IPS DF 19.7 (cell line): Measurements from ENCODE around the gene SOX18.
A peak's percentile ranks its signal among the peaks of the same experiment; 100 is the strongest.

Experiments
- DNase-seq: peaks from one replicate; pipeline ENCODE4 v3.0.0-alpha.2; 2013; ENCODE audit warnings: low read depth, low spot score

SOX18 gene

DNA sequence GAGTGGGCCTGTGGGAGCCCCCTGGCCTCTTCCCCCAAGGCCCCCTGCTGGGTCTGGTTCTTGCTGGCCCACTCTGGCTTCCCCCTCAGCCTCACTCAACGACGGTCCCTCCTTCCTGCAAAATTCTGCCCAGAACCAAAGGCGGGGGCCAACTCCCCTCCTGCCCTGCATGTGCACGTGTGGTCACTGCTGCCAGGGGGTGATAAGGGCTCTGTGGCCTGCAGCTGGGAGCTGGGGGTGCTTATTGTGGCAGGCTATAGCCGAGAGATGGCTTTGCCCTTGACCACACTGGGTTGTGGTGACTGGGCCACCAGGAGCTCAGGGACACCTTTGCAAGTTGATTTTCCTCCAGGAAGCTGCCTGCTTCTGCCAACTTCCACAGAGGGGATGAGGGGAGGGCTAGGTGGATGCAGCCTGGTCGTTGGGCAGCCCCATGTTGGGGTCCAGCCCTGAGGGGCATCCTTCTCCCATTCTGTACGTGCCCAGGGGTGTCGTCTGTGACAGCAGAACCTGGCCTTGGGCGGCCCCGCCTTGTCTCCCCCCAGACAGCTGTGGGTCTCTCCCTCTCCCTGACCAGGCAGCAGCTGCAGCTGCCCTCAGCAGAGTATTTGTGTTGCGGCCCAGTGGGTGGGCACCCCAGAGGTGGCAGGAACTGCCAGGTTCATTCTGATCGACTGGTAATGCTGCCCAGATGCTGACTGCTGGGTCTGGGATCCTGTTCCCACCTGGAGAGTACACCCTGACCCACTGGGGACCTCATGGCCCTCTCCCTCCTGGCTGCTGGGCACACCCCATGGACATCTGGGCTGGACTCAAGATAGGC lies 19.2 kb upstream of the SOX18 start:
- DNase-seq, result no peak

DNA sequence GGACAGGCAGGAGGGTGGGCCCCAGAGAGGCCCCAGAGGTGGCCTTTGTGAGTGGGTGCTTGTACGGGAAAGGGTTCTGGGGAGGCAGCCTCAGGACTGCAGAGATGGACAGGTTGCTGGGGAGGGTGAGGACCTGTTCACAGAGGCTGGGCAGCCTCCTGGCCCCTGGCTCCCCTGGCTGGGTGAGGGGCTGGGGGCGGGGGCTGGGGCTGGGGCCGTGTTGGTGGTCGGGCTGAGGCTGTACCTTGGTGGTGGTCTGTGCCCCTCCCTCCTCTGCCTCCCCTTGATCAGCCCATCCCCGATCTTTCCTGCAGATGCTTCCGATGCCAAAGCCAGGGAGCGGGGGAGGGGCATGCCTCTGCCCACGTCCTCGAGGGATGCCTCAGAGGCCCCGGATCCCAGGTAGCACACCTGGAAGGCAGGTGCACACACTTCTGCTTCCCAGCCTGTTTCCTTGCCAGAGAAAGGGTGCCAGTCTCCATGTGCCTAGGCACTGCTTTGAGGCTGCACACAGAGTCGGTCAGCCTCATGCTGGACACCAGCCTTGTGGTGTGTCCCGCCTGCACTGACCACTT lies 18.4 kb upstream of the SOX18 start:
- no peak for DNase-seq

DNA sequence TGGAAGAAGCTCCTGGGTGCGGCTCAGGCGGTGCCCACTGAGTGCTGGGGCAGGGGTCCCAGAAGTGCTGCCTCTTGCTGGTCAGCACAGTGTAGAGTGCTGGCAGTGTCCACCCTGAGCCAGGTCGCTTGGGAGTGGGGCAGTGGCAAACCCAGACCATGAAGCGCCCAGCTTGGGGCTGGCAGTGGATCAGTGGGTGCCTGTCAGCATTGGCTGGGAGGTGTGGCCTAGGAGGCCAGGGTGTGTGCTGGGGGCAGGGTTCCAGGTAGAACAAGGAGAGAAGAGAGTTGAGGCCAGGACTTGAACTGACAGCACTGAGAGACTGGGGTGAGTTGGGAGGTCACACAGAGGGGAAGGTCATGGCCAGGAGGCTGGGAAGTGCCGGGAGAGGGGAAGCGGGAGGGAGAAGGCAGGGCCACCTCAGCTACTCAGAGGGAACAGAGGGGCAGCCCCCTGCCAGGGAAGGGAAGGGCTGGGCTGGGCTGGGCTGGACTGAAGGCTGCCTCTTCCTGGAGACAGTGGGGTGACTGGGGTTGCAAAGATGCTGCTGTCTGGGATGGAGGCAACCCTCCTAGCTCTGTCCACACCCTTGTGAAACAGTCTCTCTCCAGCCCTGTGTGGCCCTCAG lies 17.7 kb upstream of the SOX18 start:
- DNase-seq, result no peak

DNA sequence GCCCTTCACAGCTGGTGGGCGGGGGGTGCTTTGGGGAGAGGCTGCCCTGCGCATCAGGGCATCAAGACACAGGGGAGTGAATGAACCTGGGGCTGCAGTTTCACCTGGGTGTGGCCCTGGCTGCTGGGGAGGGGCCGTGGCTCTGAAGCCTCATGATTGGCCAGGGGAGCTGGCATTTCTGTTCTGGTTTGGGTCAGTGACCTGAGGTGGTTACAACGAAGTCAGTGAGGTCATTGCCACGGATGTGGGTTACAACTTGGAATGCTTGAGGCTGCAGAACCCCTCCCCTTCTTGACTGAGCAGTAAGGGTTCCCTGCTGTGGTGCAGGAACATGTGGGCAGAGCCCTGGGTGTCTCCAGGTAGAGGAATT lies 16.5 kb upstream of the SOX18 start:
- DNase-seq, result no peak

DNA sequence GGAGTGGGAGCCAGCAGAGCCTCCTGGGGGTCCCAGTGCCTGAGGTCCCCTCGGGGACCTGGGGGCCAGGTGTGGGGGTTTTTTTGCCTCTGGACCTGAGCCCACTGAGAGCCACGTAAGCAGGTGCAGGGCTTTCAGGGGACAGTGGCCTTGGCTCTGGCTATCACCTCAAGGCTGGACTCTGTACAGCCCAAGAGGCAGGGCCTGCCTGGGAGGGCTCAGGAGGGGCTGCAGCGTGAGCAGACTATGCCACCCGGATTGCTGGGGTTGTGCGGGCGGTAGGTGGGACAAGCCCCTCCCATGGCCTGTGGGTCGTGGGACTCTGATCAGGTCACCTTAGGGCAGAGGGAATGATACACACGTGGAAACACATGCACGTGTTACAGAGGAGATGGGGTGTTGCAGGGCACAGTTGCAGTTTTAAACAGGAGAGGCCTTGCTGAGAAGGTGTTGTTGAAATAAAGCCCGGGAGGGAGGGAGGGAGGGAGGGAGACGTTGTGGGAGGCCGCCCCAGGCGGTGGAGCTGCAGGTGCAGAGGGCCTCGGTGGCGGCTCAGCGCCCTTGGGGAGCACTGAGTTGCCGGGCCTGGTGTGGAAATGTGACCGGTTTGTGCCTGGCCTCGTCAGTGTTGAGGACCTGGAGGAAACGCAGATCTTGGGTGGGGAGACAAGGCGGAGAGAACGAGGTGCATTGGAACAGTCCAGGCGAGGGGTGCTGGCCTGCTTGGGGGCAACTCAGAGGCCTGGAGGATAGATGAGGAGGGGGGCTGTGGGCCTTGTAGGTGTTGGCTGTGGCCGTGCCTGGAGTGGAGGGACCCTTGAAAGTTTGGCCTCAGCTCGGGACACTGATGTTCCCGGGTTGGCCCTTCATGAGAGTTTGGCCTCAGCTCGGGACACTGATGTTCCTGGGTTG lies 15.9 kb upstream of the SOX18 start:
- DNase-seq, result no peak

DNA sequence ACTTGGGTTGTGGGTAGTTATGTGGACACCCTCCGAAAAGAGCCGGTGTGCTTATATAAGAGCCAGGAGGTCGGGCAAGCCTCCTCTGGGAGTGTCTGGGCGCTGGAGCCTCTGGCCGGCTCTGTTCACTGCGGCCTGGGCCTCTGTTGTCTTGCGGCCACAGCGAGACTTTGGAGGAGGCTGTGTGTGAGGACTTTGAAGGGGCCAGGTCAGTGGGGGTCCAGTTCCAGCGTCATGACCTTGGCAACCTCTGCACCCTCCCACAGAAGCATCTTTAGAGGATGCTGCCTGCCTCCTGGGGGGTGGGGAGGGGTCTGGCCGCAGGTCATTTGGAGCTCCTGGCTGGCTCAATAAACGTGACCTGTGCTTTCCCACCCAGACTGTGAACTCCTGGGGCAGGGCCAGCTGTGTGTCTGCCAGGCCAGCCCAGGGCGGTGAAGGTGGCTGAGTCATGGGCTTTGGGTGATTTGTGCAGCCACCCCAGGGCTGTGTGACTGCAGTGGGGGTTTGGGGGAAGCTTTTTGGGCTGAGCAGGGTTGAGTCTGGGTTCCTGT lies 14.8 kb upstream of the SOX18 start:
- no peak for DNase-seq

DNA sequence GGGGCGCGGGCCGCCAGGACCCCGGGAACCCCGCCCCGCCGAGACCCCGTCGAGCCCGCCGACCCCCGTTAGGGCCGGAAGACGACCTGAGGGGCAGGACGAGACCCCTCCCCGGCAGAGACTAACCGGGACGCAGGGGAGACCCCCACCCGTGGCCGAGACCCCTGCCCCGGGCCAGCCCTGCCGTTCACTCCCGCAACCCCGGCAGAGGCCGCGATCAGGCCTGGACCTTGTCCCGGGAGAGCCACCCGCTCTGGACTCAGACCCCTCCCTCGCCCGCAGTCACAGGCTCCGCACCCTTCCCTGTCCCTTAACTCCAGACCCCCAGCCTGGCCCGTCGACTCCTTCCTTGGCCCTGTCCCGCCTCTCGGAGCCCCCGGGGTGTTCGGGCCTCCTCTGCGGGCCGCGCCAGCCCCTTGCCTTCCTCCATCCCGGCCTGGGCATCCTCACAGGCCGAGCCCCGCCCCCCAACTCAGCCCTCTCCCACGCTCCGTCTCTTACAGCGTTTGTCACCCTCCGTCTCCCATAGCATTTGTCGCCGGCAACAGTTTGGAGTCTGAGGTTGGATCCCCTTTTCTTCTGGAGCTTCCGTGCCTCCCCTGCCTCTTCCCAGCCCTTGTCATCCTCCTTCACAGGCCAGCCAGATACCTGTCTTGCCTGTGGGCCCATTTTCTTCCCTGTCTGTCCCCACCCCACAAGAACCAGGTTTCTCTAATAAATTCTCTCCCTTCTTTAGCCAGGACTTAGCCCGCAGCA lies 14.1 kb upstream of the SOX18 start:
- no peak for DNase-seq

DNA sequence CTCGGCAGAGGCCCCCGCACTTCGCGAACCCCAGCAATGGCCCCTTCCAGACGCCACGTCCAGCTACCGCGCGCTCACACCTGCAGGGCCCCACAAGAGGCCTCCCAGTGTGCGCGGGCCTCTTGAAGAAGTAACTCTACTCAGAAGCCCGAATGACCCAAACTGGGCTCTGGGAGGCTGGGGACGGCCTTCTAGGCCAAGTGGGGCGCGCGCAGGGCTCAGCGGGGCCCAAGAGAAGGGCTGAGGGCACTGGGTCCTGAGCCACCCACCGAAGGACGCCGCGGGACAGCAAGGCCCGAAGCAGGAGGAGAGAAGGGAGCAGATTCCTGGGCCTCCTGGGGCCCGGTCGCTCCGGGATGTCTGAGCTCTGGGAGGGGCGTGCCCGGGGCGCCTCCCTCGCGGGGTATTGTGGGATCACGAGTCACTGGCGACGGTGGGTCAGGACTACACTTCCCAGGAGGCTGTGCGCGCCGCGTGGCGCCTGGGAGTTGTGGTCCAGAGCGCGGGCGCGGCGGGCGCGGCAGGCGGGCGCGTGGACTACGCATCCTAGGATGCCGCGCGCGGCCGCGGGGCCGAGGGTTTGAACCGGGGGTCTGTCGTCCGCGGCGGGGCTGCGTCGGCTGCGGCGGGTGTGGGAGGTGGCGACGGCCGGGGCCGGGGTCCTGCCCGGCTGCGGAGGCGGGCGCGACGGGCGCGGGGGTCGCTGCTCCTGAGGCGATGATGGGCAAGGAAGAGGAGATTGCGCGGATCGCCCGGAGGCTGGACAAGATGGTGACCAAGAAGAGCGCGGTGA lies 13.4 kb upstream of the SOX18 start, which contains the start of gene TCEA2:
TCEA2 (plus strand) TSS at position 603 of the 793 bp plus-strand sequence; CDS start at position 718, 115 bp downstream.
- peak; percentile 80 for DNase-seq

DNA sequence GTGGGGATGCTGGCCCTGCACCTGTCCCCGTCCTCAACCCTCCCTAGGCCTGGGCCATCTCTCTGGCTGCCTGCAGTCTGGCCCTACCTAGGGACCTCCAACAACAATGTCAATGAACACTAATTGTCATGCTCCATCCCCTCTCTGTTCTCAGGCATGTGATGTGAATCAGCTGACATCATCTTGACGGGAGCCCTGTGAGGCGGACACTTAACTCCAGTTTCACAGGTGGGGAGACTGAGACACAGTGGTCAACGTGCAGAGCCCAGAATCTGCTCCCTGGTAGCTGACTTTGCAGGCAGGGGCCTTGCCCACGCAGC lies 12.8 kb upstream of the SOX18 start:
- DNase-seq, result no peak

DNA sequence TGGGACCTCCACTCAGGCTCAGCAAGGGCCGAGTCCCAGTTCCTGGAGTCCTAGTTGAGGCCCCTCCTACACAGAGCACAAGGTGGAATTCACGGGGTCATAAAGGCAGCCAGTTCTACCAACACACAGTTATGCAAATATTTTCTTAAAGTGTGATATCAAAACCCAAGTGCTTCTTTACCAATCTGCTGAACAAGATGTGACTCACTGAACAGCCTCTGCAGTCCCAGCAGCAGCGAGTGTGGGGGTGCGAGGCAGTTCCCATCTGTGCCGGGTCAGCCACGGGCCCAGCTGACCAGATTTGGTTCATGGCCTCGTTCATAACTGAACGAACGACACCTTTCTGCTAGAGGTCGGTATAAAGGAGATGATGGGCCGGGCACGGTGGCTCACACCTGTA lies 9.1 kb upstream of the SOX18 start:
- no peak for DNase-seq

DNA sequence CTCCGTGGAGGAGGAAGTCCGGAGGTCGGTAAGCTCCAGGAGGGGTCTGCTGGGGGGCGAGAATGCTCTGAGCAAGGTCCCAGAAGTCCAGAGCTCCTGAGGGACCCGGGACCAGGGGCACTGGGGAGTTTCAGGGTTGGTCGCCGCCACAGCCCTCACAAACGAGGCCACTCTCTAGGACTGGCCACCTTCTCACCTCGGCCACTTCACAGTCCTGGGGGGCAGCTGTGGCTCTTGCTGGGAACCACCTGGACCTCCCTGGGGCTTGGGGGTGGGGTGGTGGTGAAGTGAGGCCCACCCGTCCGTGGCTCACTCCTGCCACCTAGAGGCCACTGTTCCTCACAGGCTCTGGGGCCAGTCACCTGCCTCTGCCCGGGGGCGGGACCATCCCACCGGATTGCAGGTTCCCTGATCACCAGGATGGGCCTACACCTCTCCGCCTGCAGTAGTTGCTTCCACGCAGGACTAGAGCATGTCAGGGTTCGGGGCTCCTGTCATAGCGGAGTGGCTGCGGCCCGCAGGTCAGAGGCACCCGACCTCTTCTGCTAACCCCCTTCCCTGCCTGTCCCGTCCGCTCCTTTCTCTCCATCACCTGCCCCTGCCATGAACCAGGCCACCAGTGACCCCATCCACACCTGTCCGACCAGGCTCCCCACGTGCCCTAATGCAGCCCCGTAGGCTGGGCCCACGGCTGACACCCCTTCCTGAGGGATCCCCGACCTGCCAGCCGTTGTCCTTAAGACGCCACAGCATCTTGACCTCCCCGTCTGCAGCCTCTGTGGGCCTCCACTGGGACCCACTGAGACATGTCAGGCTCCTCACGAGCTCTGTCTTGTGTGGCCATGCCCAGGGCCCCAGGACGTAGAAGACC lies 8.4 kb upstream of the SOX18 start:
- DNase-seq, result no peak

DNA sequence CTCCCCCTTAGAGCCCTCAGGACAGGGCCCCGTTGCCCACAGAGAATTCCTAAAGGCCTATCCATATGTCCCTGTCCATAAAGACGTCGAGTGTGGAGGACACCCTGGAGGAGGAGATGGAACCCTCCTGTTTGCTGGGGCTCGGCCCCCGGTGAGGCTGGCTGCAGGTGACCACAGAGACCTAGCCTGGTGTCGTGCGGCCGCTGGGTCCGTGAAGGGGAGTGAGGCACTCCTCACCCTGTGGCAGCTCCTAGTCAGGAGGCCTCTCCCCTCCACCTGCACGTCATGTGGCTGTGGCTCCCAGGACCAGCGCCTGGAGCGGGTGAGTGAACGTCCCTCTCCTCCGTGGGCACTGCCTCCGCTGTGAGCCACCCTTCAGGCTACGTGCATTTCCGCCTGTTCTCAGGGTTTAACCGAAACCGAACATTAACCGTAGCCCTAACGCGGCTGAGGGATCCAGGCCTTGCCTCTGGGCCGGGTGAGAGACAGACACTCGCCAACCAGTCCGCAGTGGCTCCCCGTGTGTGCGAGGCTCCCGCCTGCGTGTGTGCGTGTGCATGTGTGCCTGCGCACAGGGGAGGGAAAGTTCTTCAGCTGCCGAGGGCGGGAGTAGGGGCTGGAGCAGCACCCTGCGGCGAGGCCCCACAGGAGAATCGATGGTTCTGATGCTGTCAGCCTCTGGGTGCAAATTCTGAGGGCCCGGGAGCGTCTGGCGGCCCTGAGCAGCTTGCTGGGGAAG lies 7.6 kb upstream of the SOX18 start:
- DNase-seq, result no peak

DNA sequence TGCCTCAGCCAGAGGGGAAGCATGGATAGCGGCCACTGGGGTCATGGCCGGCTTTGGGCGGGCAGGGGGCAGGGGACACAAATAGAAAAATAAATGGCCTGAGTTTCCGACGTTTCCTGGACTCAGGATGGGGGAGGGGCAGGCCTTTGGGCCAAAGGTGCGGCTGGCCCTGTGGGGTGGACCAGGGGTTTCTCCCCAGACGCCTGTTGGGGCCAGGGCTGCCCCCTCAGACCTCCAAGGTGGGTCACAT lies 7.1 kb upstream of the SOX18 start:
- no peak for DNase-seq

DNA sequence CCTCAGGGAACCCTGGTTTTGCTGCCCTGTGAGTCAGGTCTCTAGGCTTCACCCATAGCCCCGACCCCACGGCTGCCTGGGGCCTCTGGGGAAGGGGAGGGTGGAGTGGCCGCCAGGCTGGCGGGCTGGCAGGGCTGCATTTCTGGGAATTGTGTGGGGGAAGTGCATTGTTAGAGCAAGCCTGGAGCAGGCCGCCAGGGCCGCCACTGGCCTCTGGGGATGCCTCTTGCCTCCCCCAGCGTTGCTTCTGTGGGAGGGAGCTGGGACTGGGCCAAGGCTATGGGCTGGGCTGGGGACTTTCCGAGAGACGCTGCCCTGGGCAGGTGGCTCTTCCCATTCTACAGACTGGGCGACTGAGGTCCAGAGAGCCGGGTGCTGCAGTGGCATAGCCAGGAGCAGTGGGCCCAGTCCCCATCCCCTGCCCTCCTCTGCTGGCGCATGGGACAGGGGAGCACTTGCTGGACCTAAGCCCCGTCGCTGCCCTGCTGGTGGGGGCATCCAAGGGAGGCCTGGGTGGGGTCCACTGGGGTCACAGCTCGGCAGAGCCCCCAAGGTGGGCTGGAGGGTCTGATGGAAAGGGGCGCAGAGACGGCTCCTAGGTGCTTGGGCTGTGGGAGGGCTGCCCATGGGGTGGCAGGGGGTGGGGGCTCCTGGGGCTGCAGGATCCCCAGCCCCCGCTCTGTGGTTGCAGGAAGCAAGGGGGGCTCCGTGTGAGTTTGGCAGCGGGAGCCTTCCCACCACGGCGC lies 6.6 kb upstream of the SOX18 start:
- DNase-seq, result no peak

DNA sequence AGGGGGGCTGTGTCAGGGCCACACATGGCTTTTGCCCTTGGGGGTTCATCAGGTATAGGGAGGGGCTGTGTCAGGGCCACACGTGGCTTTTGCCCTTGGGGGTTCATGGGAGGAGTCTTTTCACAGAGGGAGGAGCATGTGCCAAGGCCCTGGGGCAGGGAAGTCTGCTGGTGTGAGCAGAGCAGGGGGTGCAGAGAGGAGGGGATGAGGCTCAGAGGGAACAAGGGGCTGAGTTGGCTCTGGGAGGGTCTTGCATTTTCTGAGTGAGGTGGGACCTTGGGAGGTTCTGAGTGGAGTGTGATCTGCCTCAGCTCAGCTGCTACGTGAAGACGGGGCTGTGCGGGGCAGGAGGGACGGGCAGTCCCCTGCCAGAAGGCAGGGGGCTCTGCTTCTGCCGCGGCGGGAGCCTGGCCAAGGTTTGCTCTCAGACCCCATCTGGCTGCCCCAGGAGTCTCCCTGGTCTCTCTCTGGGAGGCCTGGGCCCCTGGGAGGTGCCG lies 6.0 kb upstream of the SOX18 start:
- DNase-seq, result no peak

DNA sequence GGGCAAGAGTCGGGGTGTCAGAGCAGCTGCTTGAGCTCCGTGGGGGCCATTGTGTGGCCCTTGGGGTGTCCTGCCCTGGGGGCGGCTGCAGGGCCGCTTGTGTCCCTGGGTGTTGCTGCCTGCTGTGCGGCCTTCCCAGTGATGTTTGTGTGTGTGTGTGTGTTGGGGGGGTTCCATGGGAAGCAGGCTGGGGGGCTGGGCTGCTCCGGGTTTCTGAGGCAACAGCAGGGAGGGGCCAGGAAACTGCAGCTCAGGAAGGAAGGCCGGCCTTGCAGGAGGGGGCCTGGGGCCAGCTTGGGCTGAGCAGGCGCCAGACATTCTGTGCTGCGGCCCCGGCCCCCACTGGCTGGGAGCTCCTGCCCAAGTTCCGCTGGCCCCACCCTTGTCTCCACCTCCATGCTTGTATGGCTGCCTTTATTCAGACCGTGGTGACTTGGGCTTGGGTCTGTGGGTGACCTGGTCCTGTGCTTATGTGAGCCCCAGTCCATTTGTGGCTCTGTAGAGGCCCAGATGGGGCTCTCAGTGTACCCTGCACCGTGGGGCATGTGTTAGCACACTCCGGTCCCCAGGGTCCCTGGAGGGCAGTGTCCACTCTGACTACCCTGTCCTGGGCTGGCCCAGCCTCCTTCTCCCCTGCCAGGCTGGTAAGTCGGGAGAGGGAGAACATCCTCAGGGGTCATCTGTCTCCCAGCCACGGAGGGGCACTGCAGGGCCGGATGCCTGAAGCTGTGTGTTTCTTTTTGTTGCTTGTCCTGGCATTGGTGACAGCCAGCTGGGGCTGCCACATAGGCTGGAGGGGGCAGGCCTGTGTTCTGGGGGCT lies 4.6 kb upstream of the SOX18 start:
- no peak for DNase-seq
